ENCODE measurements around the gene SUN2. TPM values are rescaled to one million over a fixed set of nuclear protein-coding genes. Genes with fewer than 3 reads are reported as not detected.

Gene SUN2
- total and polyA plus RNA-seq, 2 of the 8 experiments (the other 6 are each of a cell fraction or from before 2014, with no cell fraction given), result 5.1 to 10.5 TPM

DNA sequence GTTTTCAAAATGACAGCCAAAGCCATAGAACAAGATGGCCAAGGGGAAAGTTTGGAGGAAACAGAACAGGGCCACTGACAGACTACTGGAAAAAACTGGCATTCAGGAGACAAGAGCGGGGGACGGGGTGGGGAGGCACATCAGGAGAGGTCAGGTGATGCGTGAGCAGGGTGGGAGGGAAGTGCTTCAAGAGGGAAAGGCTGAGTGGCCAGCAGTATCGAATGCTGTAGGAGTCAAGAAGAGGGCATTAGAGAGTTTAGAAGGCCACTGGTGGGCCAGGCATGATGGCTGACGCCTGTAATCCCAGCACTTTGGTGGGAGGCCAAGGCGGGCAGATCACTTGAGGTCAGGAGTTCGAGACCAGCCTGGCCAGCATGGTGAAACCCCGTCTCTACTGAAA lies 41.9 kb downstream of the SUN2 start (continued):
- TF ChIP-seq, protein P1, sequence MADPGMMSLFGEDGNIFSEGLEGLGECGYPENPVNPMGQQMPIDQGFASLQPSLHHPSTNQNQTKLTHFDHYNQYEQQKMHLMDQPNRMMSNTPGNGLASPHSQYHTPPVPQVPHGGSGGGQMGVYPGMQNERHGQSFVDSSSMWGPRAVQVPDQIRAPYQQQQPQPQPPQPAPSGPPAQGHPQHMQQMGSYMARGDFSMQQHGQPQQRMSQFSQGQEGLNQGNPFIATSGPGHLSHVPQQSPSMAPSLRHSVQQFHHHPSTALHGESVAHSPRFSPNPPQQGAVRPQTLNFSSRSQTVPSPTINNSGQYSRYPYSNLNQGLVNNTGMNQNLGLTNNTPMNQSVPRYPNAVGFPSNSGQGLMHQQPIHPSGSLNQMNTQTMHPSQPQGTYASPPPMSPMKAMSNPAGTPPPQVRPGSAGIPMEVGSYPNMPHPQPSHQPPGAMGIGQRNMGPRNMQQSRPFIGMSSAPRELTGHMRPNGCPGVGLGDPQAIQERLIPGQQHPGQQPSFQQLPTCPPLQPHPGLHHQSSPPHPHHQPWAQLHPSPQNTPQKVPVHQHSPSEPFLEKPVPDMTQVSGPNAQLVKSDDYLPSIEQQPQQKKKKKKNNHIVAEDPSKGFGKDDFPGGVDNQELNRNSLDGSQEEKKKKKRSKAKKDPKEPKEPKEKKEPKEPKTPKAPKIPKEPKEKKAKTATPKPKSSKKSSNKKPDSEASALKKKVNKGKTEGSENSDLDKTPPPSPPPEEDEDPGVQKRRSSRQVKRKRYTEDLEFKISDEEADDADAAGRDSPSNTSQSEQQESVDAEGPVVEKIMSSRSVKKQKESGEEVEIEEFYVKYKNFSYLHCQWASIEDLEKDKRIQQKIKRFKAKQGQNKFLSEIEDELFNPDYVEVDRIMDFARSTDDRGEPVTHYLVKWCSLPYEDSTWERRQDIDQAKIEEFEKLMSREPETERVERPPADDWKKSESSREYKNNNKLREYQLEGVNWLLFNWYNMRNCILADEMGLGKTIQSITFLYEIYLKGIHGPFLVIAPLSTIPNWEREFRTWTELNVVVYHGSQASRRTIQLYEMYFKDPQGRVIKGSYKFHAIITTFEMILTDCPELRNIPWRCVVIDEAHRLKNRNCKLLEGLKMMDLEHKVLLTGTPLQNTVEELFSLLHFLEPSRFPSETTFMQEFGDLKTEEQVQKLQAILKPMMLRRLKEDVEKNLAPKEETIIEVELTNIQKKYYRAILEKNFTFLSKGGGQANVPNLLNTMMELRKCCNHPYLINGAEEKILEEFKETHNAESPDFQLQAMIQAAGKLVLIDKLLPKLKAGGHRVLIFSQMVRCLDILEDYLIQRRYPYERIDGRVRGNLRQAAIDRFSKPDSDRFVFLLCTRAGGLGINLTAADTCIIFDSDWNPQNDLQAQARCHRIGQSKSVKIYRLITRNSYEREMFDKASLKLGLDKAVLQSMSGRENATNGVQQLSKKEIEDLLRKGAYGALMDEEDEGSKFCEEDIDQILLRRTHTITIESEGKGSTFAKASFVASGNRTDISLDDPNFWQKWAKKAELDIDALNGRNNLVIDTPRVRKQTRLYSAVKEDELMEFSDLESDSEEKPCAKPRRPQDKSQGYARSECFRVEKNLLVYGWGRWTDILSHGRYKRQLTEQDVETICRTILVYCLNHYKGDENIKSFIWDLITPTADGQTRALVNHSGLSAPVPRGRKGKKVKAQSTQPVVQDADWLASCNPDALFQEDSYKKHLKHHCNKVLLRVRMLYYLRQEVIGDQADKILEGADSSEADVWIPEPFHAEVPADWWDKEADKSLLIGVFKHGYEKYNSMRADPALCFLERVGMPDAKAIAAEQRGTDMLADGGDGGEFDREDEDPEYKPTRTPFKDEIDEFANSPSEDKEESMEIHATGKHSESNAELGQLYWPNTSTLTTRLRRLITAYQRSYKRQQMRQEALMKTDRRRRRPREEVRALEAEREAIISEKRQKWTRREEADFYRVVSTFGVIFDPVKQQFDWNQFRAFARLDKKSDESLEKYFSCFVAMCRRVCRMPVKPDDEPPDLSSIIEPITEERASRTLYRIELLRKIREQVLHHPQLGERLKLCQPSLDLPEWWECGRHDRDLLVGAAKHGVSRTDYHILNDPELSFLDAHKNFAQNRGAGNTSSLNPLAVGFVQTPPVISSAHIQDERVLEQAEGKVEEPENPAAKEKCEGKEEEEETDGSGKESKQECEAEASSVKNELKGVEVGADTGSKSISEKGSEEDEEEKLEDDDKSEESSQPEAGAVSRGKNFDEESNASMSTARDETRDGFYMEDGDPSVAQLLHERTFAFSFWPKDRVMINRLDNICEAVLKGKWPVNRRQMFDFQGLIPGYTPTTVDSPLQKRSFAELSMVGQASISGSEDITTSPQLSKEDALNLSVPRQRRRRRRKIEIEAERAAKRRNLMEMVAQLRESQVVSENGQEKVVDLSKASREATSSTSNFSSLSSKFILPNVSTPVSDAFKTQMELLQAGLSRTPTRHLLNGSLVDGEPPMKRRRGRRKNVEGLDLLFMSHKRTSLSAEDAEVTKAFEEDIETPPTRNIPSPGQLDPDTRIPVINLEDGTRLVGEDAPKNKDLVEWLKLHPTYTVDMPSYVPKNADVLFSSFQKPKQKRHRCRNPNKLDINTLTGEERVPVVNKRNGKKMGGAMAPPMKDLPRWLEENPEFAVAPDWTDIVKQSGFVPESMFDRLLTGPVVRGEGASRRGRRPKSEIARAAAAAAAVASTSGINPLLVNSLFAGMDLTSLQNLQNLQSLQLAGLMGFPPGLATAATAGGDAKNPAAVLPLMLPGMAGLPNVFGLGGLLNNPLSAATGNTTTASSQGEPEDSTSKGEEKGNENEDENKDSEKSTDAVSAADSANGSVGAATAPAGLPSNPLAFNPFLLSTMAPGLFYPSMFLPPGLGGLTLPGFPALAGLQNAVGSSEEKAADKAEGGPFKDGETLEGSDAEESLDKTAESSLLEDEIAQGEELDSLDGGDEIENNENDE (IDR thresholded peaks at IDR 0.05; ENCODE audit: insufficient replicate concordance, low read length), result no peak
- no peak for TF ChIP-seq ASH2L (IDR thresholded peaks at IDR 0.05; ENCODE audit: low read length)
- no peak for TF ChIP-seq JUND (IDR thresholded peaks at IDR 0.05; ENCODE audit: low read length)
- TF ChIP-seq BRCA1 (IDR thresholded peaks at IDR 0.05; ENCODE audit: low read depth, low read length), result no peak
- no peak for TF ChIP-seq EGR1 (IDR thresholded peaks at IDR 0.05; ENCODE audit: borderline replicate concordance, low read depth, low read length)
- TF ChIP-seq, protein P2, sequence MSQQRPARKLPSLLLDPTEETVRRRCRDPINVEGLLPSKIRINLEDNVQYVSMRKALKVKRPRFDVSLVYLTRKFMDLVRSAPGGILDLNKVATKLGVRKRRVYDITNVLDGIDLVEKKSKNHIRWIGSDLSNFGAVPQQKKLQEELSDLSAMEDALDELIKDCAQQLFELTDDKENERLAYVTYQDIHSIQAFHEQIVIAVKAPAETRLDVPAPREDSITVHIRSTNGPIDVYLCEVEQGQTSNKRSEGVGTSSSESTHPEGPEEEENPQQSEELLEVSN (IDR thresholded peaks at IDR 0.05), result no peak
- TF ChIP-seq CHD2 (IDR thresholded peaks at IDR 0.05; ENCODE audit: low read length), result no peak
- no peak for TF ChIP-seq KDM1A (IDR thresholded peaks at IDR 0.05; ENCODE audit: borderline replicate concordance, low read length)
- TF ChIP-seq TEAD4 (IDR thresholded peaks at IDR 0.05; ENCODE audit: low read depth, low read length), result no peak
- TF ChIP-seq KDM5A (IDR thresholded peaks at IDR 0.05; ENCODE audit: low read length), result no peak
- TF ChIP-seq CTBP2 (IDR thresholded peaks at IDR 0.05; ENCODE audit: borderline replicate concordance, insufficient read depth, insufficient read length, low read length), result no peak
- TF ChIP-seq SP4 (IDR thresholded peaks at IDR 0.05; ENCODE audit: low read length), result no peak
